ENCODE measurements around the gene MRGPRD. TPM values are rescaled to one million over a fixed set of nuclear protein-coding genes. Genes with fewer than 3 reads are reported as not detected.

The MRGPRD gene
- total RNA-seq, 1 experiment from 2014 or later: not detected

GRCh38 chr11:68966894-68967780 lies 13.6 kb downstream of the MRGPRD start:
- Mint-ChIP-seq H3K27me3 (ENCODE audit: insufficient read depth, unreplicated experiment) (peaks cover 50% of the 10 kb centered on the region), H3K36me3 (ENCODE audit: insufficient read depth, unreplicated experiment) (no peaks in the 10 kb centered on the region), H3K4me3 (ENCODE audit: unreplicated experiment) (no peak overlapping the region), H3K27ac (ENCODE audit: low read depth, unreplicated experiment) (no peak overlapping the region), H3K4me1 (ENCODE audit: insufficient read depth, unreplicated experiment) (no peaks in the 10 kb centered on the region), H3K9me3 (ENCODE audit: unreplicated experiment) (no peaks in the 10 kb centered on the region)
- no TSS peak for BruUV-seq (replicated peaks)
- intact Hi-C loops (cut with micrococcal nuclease): no loop called here
- DNase-seq (ENCODE audit: unreplicated experiment): no peak
- TF ChIP-seq CTCF (IDR thresholded peaks at IDR 0.05; ENCODE audit: unreplicated experiment): no peak
- ChIA-PET CTCF (interaction anchor here (0.7 kb wide), 1 partner anchor 1923 kb away, joined by 3 read pairs; no protein-coding TSS in a partner anchor), POLR2A (no interaction called here)

- Mint-ChIP-seq H3K27ac (ENCODE audit: low read depth, unreplicated experiment) (no peak overlapping the region), H3K9me3 (ENCODE audit: unreplicated experiment) (no peaks in the 10 kb centered on the region), H3K27me3 (ENCODE audit: insufficient read depth, unreplicated experiment) (peaks cover 41% of the 10 kb centered on the region), H3K4me1 (ENCODE audit: insufficient read depth, unreplicated experiment) (no peaks in the 10 kb centered on the region), H3K36me3 (ENCODE audit: insufficient read depth, unreplicated experiment) (no peaks in the 10 kb centered on the region), H3K4me3 (ENCODE audit: unreplicated experiment) (no peak overlapping the region)
- ChIA-PET POLR2A (no interaction called here), CTCF (interaction anchor here (0.6 to 0.9 kb wide), 2 partner anchors 36 to 55 kb away, joined by 3 to 5 read pairs; no protein-coding TSS in a partner anchor)
- no TSS peak for BruUV-seq (replicated peaks)
- TF ChIP-seq CTCF (IDR thresholded peaks at IDR 0.05; ENCODE audit: unreplicated experiment): no peak
- no peak for DNase-seq (ENCODE audit: unreplicated experiment)
- intact Hi-C loops (cut with micrococcal nuclease): no loop called here
Observed at GRCh38 chr11:68965901-68966853, 14.6 kb downstream of the MRGPRD start.

GRCh38 chr11:68963779-68964178 lies 17.0 kb downstream of the MRGPRD start:
- BruUV-seq (replicated peaks): no TSS peak
- Mint-ChIP-seq H3K4me3 (ENCODE audit: unreplicated experiment) (no peak overlapping the region), H3K36me3 (ENCODE audit: insufficient read depth, unreplicated experiment) (no peaks in the 10 kb centered on the region), H3K27ac (ENCODE audit: low read depth, unreplicated experiment) (no peak overlapping the region), H3K4me1 (ENCODE audit: insufficient read depth, unreplicated experiment) (no peaks in the 10 kb centered on the region), H3K27me3 (ENCODE audit: insufficient read depth, unreplicated experiment) (peaks cover 26% of the 10 kb centered on the region), H3K9me3 (ENCODE audit: unreplicated experiment) (no peaks in the 10 kb centered on the region)
- DNase-seq (ENCODE audit: unreplicated experiment): no peak
- intact Hi-C loops (cut with micrococcal nuclease): no loop called here
- ChIA-PET CTCF (interaction anchor here (0.5 to 1.5 kb wide), 2 partner anchors 10 to 373 kb away, joined by 3 to 4 read pairs; no protein-coding TSS in a partner anchor), POLR2A (interaction anchor here (0.6 kb wide), 1 partner anchor 889 kb away, joined by 3 read pairs; no protein-coding TSS in a partner anchor)
- no peak for TF ChIP-seq CTCF (IDR thresholded peaks at IDR 0.05; ENCODE audit: unreplicated experiment)

All from MCF 10A (cell line).